Thymus (tissue), 11 donors: ENCODE data around the gene CPED1. TPM values are rescaled to one million over a fixed set of nuclear protein-coding genes. Genes with fewer than 3 reads are reported as not detected.

Experiments
- DNase-seq, 9 donors: peaks; one replicate each; pipeline ENCODE4 v3.0.0-alpha.2; 2013; ENCODE audit warnings: low spot score in 9 of 9, low read depth in 6 of 9, missing footprints in 1 of 9
- H3K27ac ChIP-seq, 2 donors: one replicate each; pipeline ENCODE4 v1.5.1; 2013; ENCODE audit warnings: control low read depth in 1 of 2, low read depth in 1 of 2, low read length in 1 of 2, mild to moderate bottlenecking in 1 of 2, moderate library complexity in 1 of 2
- H3K27me3 ChIP-seq, 2 donors: one replicate each; pipeline ENCODE4 v1.5.1; 2013; ENCODE audit warnings: low read length in 1 of 2; ENCODE audit not compliant: control insufficient read depth in 2 of 2, insufficient read depth in 1 of 2
- H3K36me3 ChIP-seq, 2 donors: one replicate each; pipeline ENCODE4 v1.5.1; 2013; ENCODE audit warnings: low read length in 1 of 2, mild to moderate bottlenecking in 1 of 2, moderate library complexity in 1 of 2; ENCODE audit not compliant: control insufficient read depth in 2 of 2, insufficient read depth in 2 of 2
- H3K4me1 ChIP-seq, 2 donors: one replicate each; pipeline ENCODE4 v1.5.1; 2013; ENCODE audit warnings: low read length in 2 of 2; ENCODE audit not compliant: control insufficient read depth in 2 of 2, insufficient read depth in 2 of 2
- H3K4me3 ChIP-seq, 2 donors: one replicate each; pipeline ENCODE4 v1.5.1; 2013; ENCODE audit warnings: low read length in 2 of 2, control low read depth in 1 of 2, mild to moderate bottlenecking in 1 of 2
- H3K9me3 ChIP-seq, 2 donors: one replicate each; pipeline ENCODE4 v1.5.1; 2013; ENCODE audit warnings: low read length in 1 of 2, mild to moderate bottlenecking in 1 of 2; ENCODE audit not compliant: control insufficient read depth in 2 of 2, insufficient read depth in 1 of 2
- WGBS: extraction: QIAGEN DNeasy Blood & Tissue Kit; methylation state at CpG from one replicate; pipeline ENCODE4 v1.1.7; 2013; 5-methylcytosine and 5-hydroxymethylcytosine counted together
- polyA plus RNA-seq: library from polyadenylated mRNA; stranded (reverse); fragments of 200-250 nt; gene quantifications from one replicate; pipeline ENCODE4 v1.2.3, GENCODE V29; 2013
- total RNA-seq: library from RNA; stranded (reverse); fragments of 120-200 nt; gene quantifications from one replicate; pipeline ENCODE4 v1.2.4, GENCODE V29; 2013
- donor health status: healthy.

The CPED1 gene
- total and polyA plus RNA-seq, 2 donors, result 1.9 to 2.2 TPM

- H3K36me3 ChIP-seq, result no peaks in the 10 kb centered on the region
- H3K27me3 ChIP-seq, result no peaks in the 10 kb centered on the region
- H3K4me1 ChIP-seq, result no peaks in the 10 kb centered on the region
- no peak overlapping the region for H3K27ac ChIP-seq
- 91% methylated on average over 2 of the region's 2 CpGs for WGBS
- no peak for DNase-seq
- H3K9me3 ChIP-seq, result no peaks in the 10 kb centered on the region
- no peak overlapping the region for H3K4me3 ChIP-seq
Measured at GRCh38 chr7:121294448-121294992, 306.0 kb downstream of the CPED1 start.

- no peak for DNase-seq
- 98% methylated on average over 2 of the region's 2 CpGs for WGBS
Measured at GRCh38 chr7:121297843-121298242, 309.3 kb downstream of the CPED1 start.

GRCh38 chr7:121298831-121299239 lies 310.3 kb downstream of the CPED1 start:
- Histone ChIP-seq H3K9me3 (no peaks in the 10 kb centered on the region), H3K27me3 (no peaks in the 10 kb centered on the region), H3K27ac (no peak overlapping the region), H3K4me3 (no peak overlapping the region), H3K36me3 (no peaks in the 10 kb centered on the region), H3K4me1 (no peaks in the 10 kb centered on the region)
- 97% methylated on average over 2 of the region's 2 CpGs for WGBS
- DNase-seq, result no peak

More at GRCh38 chr7:121297843-121298242, 309.3 kb downstream of the CPED1 start:
- Histone ChIP-seq H3K27ac (no peak overlapping the region), H3K27me3 (no peaks in the 10 kb centered on the region), H3K4me1 (no peaks in the 10 kb centered on the region), H3K4me3 (no peak overlapping the region), H3K36me3 (no peaks in the 10 kb centered on the region), H3K9me3 (no peaks in the 10 kb centered on the region)

- H3K36me3 ChIP-seq, result no peaks in the 10 kb centered on the region
- H3K27ac ChIP-seq, result no peak overlapping the region
- H3K27me3 ChIP-seq, result no peaks in the 10 kb centered on the region
- H3K9me3 ChIP-seq, result no peaks in the 10 kb centered on the region
- no peak overlapping the region for H3K4me3 ChIP-seq
- H3K4me1 ChIP-seq, result no peaks in the 10 kb centered on the region
- WGBS, result 94% methylated on average over 2 of the region's 2 CpGs
- no peak for DNase-seq
Measured at GRCh38 chr7:121300685-121301420, 312.3 kb downstream of the CPED1 start.

- H3K4me1 ChIP-seq, result no peaks in the 10 kb centered on the region
- no peaks in the 10 kb centered on the region for H3K36me3 ChIP-seq
- DNase-seq, result no peak
- WGBS, result 82% methylated on average over 9 of the region's 9 CpGs
- H3K9me3 ChIP-seq, result no peaks in the 10 kb centered on the region
- no peak overlapping the region for H3K27ac ChIP-seq
- no peaks in the 10 kb centered on the region for H3K27me3 ChIP-seq
- H3K4me3 ChIP-seq, result no peak overlapping the region
Measured at GRCh38 chr7:121301446-121302213, 313.1 kb downstream of the CPED1 start.

GRCh38 chr7:121302214-121302745 lies 313.8 kb downstream of the CPED1 start:
- H3K9me3 ChIP-seq, result no peaks in the 10 kb centered on the region
- 96% methylated on average over 8 of the region's 8 CpGs for WGBS
- no peaks in the 10 kb centered on the region for H3K36me3 ChIP-seq
- no peaks in the 10 kb centered on the region for H3K4me1 ChIP-seq
- H3K27ac ChIP-seq, result no peak overlapping the region
- H3K4me3 ChIP-seq, result no peak overlapping the region
- no peaks in the 10 kb centered on the region for H3K27me3 ChIP-seq
- DNase-seq, result no peak

GRCh38 chr7:121303422-121304101 lies 315.1 kb downstream of the CPED1 start:
- no peak for DNase-seq

GRCh38 chr7:121304102-121304658 lies 315.7 kb downstream of the CPED1 start:
- no peaks in the 10 kb centered on the region for H3K27me3 ChIP-seq
- H3K4me1 ChIP-seq, result no peaks in the 10 kb centered on the region
- no peak overlapping the region for H3K27ac ChIP-seq
- no peak for DNase-seq
- H3K4me3 ChIP-seq, result no peak overlapping the region
- no peaks in the 10 kb centered on the region for H3K9me3 ChIP-seq
- no peaks in the 10 kb centered on the region for H3K36me3 ChIP-seq
- 97% methylated on average over 1 of the region's 1 CpG for WGBS

More at GRCh38 chr7:121303422-121304101, 315.1 kb downstream of the CPED1 start:
- Histone ChIP-seq H3K4me3 (no peak overlapping the region), H3K27me3 (no peaks in the 10 kb centered on the region), H3K27ac (no peak overlapping the region), H3K9me3 (no peaks in the 10 kb centered on the region), H3K4me1 (no peaks in the 10 kb centered on the region), H3K36me3 (no peaks in the 10 kb centered on the region)
- WGBS, result 96% methylated on average over 6 of the region's 6 CpGs
